ENCODE data around the gene LRRK1. TPM values are rescaled to one million over a fixed set of nuclear protein-coding genes. Genes with fewer than 3 reads are reported as not detected.

LRRK1 gene
- total RNA-seq, 1 donor from 2014 or later: 105 TPM

DNA sequence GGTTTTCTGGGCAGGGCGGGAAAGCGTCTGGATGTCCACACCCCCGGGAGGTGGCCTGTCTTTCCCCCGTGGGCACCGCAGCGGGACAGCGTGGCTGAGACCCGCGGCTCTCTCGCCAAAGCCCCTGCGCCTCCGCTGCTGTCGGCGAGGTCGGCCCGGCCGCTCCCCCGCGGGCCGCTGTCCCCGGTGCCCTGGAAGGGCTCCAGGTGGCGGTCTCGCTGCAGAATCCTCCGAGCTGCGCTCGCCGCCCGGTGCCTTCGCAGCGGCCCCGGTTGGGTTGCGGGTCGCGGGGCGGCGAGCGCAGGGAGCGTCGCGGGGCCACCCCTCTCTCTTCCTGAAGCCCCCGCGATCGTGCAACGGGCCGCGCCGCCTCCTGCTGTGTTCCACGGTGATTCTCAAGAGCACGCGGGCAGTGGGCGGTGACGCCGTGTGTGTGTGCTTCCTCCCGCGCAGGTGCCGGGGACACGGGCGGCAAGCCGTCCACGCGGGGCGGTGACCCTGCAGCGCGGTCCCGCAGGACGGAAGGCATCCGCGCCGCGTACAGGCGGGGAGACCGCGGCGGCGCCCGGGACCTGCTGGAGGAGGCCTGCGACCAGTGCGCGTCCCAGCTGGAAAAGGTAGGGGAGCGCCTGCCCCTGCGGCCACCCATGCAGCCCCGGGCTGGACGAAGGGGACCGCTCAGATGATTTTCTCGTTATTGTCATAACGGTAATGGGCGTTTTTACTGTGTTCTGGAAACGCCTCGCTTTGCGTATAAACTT lies 54.4 kb downstream of the LRRK1 start:
- TF ChIP-seq, protein P1, sequence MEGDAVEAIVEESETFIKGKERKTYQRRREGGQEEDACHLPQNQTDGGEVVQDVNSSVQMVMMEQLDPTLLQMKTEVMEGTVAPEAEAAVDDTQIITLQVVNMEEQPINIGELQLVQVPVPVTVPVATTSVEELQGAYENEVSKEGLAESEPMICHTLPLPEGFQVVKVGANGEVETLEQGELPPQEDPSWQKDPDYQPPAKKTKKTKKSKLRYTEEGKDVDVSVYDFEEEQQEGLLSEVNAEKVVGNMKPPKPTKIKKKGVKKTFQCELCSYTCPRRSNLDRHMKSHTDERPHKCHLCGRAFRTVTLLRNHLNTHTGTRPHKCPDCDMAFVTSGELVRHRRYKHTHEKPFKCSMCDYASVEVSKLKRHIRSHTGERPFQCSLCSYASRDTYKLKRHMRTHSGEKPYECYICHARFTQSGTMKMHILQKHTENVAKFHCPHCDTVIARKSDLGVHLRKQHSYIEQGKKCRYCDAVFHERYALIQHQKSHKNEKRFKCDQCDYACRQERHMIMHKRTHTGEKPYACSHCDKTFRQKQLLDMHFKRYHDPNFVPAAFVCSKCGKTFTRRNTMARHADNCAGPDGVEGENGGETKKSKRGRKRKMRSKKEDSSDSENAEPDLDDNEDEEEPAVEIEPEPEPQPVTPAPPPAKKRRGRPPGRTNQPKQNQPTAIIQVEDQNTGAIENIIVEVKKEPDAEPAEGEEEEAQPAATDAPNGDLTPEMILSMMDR (IDR thresholded peaks at IDR 0.05): no peak
- Histone ChIP-seq H3K4me3 (peak overlapping the region; percentile 5 to 56), H3K27ac (no peak overlapping the region), H3K27me3 (no peaks in the 10 kb centered on the region), H3K9me3 (no peaks in the 10 kb centered on the region), H3K36me3 (no peaks in the 10 kb centered on the region), H3K4me1 (peaks cover 0 to 5% of the 10 kb centered on the region in 2 donors)
- DNase-seq (ENCODE audit: low spot score in 2 of 2): no peak
- intact Hi-C loops (cut with DNase I): no loop called here

DNA sequence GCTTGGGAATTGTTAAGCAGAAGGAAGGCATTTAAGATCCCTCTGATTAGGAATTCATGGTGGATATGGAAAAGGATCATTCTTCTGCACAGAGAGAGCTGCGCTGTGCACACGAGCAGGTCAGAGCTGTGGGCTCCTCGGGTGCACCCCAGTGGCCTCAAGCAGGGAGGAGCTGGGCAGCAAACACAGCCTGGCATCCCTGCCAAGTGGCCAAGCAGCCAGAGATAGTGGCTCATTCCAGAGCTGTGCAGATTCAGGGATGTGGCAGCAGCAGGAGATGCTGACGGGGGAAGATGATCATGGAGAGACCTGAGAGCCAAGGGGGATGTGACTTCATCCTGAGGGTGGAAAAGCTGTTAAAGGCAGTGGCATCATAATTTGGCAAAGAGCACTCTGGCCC lies 55.9 kb downstream of the LRRK1 start:
- no peak for DNase-seq (ENCODE audit: low spot score in 2 of 2)
- Histone ChIP-seq H3K27ac (no peak overlapping the region), H3K36me3 (no peaks in the 10 kb centered on the region), H3K4me1 (peaks cover 0 to 5% of the 10 kb centered on the region in 2 donors), H3K9me3 (no peaks in the 10 kb centered on the region), H3K27me3 (no peaks in the 10 kb centered on the region), H3K4me3 (no peak overlapping the region)
- intact Hi-C loops (cut with DNase I): no loop called here
- TF ChIP-seq, protein P1 (IDR thresholded peaks at IDR 0.05): no peak

DNA sequence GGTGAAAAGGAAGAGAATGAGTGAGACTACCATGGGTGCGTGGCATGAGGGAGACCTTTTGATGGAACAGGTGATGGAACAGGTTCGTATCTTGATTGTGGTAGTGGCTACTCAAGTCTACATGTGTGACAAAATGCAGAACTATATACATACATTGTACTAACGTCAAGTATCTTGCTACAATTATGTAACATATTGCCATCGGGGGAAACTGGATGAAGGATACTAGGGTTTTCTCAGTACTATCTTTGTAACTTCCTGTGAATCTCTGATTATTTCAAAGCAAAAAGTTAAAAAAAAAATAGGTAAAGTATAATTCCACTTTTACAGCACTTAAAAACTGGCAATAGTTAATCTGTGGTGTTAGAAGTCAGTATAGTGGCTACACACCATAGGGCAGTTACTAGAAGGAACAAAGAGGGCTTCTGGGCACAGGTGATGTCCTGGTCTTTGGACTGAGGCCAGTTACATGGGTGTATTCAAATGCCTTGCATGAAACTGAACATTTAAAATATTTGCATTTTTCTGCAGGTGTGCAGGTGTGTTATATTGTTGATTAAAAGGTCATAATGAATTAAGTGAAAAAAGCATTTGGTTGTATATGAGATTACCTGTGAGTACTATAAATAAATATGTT lies 61.4 kb downstream of the LRRK1 start:
- intact Hi-C loops (cut with DNase I): no loop called here
- H3K4me1 ChIP-seq: no peaks in the 10 kb centered on the region

DNA sequence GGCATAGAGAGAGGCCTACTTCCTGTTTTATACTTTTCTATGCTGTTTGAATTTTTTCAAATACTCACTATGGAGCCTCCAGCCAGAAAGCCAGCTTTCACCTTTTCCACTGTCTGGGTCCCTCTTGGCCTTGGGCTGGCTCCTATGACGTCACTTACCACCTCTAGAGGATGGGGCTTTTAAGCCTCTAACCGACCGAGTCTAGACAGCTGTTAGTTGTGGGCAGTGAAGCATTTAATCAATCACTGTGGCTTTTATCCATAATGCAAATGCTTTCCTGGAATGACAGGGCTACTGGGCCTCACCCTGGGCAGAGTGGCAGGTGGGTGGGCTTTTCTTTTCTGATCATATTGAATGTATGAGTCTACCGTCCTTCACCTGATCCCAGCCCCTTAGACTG lies 61.9 kb downstream of the LRRK1 start:
- Histone ChIP-seq H3K27ac (no peak overlapping the region), H3K36me3 (peaks cover 0 to 6% of the 10 kb centered on the region in 2 donors), H3K4me3 (no peak overlapping the region), H3K4me1 (no peaks in the 10 kb centered on the region), H3K27me3 (no peaks in the 10 kb centered on the region), H3K9me3 (no peaks in the 10 kb centered on the region)
- intact Hi-C loops (cut with DNase I): no loop called here
- DNase-seq (ENCODE audit: low spot score in 2 of 2): no peak
- TF ChIP-seq, protein P1 (IDR thresholded peaks at IDR 0.05): no peak

More for the DNA sequence above, 61.4 kb downstream of the LRRK1 start:
- Histone ChIP-seq H3K9me3 (no peaks in the 10 kb centered on the region), H3K4me3 (no peak overlapping the region), H3K27ac (no peak overlapping the region), H3K36me3 (peaks cover 0 to 6% of the 10 kb centered on the region in 2 donors), H3K27me3 (no peaks in the 10 kb centered on the region)
- DNase-seq (ENCODE audit: low spot score in 2 of 2): no peak
- TF ChIP-seq, protein P1 (IDR thresholded peaks at IDR 0.05): no peak

DNA sequence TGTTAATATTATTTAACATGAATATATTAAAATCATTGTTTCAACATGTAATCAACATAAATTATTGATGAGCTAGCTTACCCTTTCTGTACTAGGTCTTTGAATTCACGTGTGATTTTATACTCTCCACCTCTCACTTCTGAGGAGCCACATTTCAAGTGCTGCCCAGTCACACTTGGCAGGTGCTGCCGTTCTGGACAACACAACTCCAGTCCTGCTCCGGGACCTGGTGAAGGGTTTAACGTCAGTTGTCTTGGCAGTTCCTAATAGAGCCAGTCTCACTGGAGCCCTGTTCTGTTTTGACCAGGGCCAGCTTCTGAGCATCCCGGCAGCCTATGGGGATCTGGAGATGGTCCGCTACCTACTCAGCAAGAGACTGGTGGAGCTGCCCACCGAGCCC lies 64.1 kb downstream of the LRRK1 start:
- Histone ChIP-seq H3K9me3 (no peaks in the 10 kb centered on the region), H3K36me3 (peaks cover 0 to 9% of the 10 kb centered on the region in 2 donors), H3K27me3 (no peaks in the 10 kb centered on the region), H3K4me3 (no peak overlapping the region), H3K27ac (no peak overlapping the region), H3K4me1 (no peaks in the 10 kb centered on the region)
- TF ChIP-seq, protein P1 (IDR thresholded peaks at IDR 0.05): no peak
- DNase-seq (ENCODE audit: low spot score in 2 of 2): no peak
- intact Hi-C loops (cut with DNase I): no loop called here
